Adrenal gland (tissue), 5 donors: Measurements from ENCODE around the gene ODAD3.

Source experiments
- POLR2A ChIP-seq, 2 donors: fragments of 450-650 bp; IDR thresholded peaks; one replicate each; pipeline ENCODE4 v1.6.1; 2017; ENCODE audit warnings: antibody characterized with exemption in 2 of 2, mild to moderate bottlenecking in 2 of 2, moderate library complexity in 1 of 2
- TF ChIP-seq, protein P1 (sequence below), 6 experiments: fragments of 450-650 bp in 4 of 6; fragments of 200-600 bp in 2 of 6; sonication (generic) in 1 of 6; IDR thresholded peaks; 1 replicate in 5 of 6; 2 replicates in 1 of 6; pipeline versions ENCODE4 v1.5.1 to v1.8.0; 2016 to 2021; ENCODE audit warnings: antibody characterized with exemption in 6 of 6, mild to moderate bottlenecking in 2 of 6, moderate library complexity in 1 of 6
- donor health status: DM: no; HTN: no; CAD: no.

DNA sequence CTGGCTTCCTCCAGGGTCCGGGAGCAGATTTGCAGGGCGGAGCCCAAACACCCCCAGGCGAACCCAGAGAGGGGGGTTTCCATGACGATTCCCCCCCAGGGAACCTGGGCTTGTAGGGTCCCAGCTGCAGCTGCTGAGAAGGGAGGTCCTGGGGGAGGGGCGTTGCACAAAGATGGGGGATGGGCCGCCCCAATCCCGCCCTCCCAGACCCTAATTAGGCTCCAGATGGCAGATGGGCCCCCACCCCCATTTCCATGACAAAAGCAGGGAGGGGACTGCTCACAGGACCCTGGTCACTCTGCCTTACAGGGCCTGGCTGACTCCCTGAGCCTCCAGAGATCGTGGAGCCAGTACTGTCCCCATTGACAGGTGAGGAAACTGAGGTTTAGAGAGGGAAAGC is 30.7 kb upstream of the ODAD3 start:
- TF ChIP-seq POLR2A (IDR thresholded peaks at IDR 0.05): no peak
- TF ChIP-seq, protein P1, sequence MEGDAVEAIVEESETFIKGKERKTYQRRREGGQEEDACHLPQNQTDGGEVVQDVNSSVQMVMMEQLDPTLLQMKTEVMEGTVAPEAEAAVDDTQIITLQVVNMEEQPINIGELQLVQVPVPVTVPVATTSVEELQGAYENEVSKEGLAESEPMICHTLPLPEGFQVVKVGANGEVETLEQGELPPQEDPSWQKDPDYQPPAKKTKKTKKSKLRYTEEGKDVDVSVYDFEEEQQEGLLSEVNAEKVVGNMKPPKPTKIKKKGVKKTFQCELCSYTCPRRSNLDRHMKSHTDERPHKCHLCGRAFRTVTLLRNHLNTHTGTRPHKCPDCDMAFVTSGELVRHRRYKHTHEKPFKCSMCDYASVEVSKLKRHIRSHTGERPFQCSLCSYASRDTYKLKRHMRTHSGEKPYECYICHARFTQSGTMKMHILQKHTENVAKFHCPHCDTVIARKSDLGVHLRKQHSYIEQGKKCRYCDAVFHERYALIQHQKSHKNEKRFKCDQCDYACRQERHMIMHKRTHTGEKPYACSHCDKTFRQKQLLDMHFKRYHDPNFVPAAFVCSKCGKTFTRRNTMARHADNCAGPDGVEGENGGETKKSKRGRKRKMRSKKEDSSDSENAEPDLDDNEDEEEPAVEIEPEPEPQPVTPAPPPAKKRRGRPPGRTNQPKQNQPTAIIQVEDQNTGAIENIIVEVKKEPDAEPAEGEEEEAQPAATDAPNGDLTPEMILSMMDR (IDR thresholded peaks at IDR 0.05): no peak
